GM18909 (cell line): ENCODE measurements around the gene SPTBN5.
"Not testable (repeated sequence)": the region's sequence is repeated elsewhere in the genome, so short reads cannot be mapped to it uniquely, and the experiment has no call there.

Source experiments
- ATAC-seq: cut with Tn5 transposase; IDR thresholded peaks from one replicate; pipeline ENCODE4 v1.9.1; 2021; ENCODE audit warnings: mild to moderate bottlenecking; ENCODE audit not compliant: unreplicated experiment, poor library complexity

Gene SPTBN5

DNA sequence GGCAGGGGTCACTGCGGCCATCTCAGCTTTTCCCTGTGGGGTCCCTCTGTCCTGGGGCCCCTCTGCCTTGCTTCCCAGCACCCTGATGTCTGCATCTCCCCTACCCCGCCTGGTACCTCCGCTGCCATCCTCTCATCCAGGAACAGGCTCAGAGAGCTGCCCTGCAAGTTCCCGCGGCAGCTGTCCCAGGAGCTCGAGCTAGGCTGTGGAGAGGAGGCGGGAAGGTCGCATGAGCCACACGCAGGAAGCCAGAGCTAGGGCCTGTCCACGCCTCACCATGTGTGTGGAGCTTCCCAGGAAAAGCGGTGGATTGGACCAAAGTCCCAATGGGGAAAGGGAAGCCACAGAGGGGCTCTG, 42.7 kb downstream of the SPTBN5 start:
- no peak for ATAC-seq

- ATAC-seq: no peak
These were observed 43.2 kb downstream of the SPTBN5 start for GRCh38 chr15:41850482-41851166.

- ATAC-seq: no peak
These were observed 44.0 kb downstream of the SPTBN5 start for GRCh38 chr15:41849861-41850260.

GRCh38 chr15:41849204-41849603, 44.6 kb downstream of the SPTBN5 start:
- ATAC-seq: no peak

GRCh38 chr15:41848631-41849030, 45.2 kb downstream of the SPTBN5 start:
- ATAC-seq: no peak

DNA sequence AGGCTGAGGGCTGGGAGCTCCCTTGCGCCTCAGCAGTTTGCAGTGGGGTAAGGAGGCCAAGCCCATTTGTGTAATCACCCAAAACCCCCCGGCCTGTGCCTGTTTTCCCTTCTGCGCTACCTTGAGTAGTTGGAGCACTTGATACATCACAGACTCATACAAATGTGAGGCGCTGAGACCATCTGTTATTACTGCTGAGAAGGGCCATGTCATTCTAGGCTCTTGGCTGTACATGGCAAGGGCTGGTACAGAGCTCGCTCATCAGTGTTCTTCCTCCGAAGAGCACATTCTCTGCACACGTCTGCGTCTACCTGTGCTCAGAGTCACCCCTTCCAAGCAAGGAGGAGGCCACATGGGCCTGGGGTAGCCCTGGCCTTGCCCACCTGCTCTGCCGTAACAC, 45.9 kb downstream of the SPTBN5 start:
- no peak for ATAC-seq

DNA sequence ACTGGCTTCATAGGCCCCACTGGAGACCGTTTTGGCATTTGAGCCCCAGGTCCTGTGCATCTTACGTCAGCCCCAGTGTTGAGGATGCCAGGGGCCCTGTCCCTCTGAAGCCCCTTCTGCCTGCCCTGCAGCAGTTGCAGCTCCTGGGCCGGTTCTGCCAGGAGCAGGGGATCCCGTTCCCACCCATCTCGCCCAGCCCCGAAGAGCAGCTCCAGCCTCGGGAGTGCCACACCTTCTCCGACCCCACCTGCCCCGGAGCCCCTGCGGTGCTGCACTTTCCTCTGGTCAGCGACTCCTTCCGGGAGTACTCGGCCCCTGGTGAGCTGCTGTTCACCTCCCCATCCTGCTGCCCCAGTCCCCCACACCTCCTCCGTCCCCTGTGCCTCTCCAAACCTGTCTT, 46.6 kb downstream of the SPTBN5 start:
- no peak for ATAC-seq

- ATAC-seq: no peak
These were observed 49.0 kb downstream of the SPTBN5 start for GRCh38 chr15:41844814-41845213.

- ATAC-seq: no peak
These were observed 50.3 kb downstream of the SPTBN5 start for GRCh38 chr15:41843571-41843970.

GRCh38 chr15:41842229-41842628, 51.6 kb downstream of the SPTBN5 start:
- no peak for ATAC-seq

DNA sequence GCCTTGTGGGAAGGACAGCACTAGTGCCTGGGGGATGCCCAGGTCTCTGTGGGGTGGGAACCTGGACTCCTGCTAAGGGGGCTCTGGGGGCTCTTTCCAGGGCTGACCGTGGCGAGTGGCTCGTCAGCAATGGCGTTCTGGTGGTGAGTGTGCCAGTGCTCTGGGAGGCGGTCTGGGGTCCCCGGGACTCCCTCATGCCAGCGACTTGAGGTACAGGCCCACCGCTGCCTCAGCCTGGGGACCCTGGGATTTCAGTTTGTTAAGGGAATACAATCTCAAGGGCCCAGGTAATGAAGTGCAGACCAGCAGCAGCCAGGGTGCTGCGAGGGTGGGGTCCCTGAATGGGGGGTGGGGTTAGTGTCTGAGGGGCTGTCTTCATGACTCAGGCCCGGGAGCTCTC, 52.7 kb downstream of the SPTBN5 start:
- no peak for ATAC-seq

DNA sequence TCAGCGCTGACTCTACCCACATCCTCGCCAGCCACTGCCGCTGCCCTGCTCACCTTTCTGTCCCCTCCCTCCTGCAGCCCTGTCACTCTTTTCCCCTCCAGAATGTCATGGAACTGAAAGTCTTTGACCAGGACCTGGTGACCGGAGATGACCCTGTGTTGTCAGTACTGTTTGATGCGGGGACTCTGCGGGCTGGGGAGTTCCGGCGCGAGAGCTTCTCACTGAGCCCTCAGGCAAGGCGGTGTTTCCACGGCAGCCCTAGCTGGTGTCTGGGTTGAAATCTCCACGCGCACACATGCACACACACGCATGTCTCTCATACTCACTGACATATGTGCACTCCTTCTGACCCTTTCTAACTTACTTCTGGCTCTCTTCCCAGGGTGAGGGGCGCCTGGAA, 53.2 kb downstream of the SPTBN5 start:
- no peak for ATAC-seq

GRCh38 chr15:41839781-41840491, 53.9 kb downstream of the SPTBN5 start:
- ATAC-seq: no peak

- ATAC-seq: no peak
These were observed 55.4 kb downstream of the SPTBN5 start, which contains the start of gene PLA2G4B for GRCh38 chr15:41838400-41838897. PLA2G4B (plus strand) TSS chr15:41838847; CDS start chr15:41838914, 67 bp downstream.

GRCh38 chr15:41836713-41837454, 57.0 kb downstream of the SPTBN5 start:
- no peak for ATAC-seq

- ATAC-seq: no peak
These were observed 57.8 kb downstream of the SPTBN5 start for GRCh38 chr15:41836073-41836472.

GRCh38 chr15:41834096-41834495, 59.8 kb downstream of the SPTBN5 start:
- no peak for ATAC-seq

GRCh38 chr15:41832875-41833274, 61.0 kb downstream of the SPTBN5 start:
- no peak for ATAC-seq

- no peak for ATAC-seq
These were observed 61.6 kb downstream of the SPTBN5 start for GRCh38 chr15:41832208-41832607.

- ATAC-seq: not testable (repeated sequence)
These were observed 62.6 kb downstream of the SPTBN5 start for GRCh38 chr15:41831291-41831690.
